GM18873 (cell line): ENCODE measurements around the gene ACADS.

Experiments
- ATAC-seq: cut with Tn5 transposase; IDR thresholded peaks from one replicate; pipeline ENCODE4 v1.9.1; 2021; ENCODE audit warnings: mild to moderate bottlenecking, moderate library complexity, moderate number of reproducible peaks; ENCODE audit not compliant: unreplicated experiment, low FRiP score

Gene ACADS

GRCh38 chr12:120725659-120726509 lies at the start of gene ACADS:
Gene ACADS, plus strand, starts transcription at chr12:120725826. Its CDS starts 60 bp downstream, at chr12:120725886.
- peak; percentile 74 for ATAC-seq

GRCh38 chr12:120677765-120678473 lies 47.7 kb upstream of the ACADS start:
- no peak for ATAC-seq

GRCh38 chr12:120678572-120678971 lies 47.1 kb upstream of the ACADS start:
- no peak for ATAC-seq

- ATAC-seq: no peak
These were observed 45.4 kb upstream of the ACADS start for GRCh38 chr12:120680165-120680738.

GRCh38 chr12:120684523-120684932 lies 41.1 kb upstream of the ACADS start:
- ATAC-seq: no peak

GRCh38 chr12:120685522-120685921 lies 40.1 kb upstream of the ACADS start:
- ATAC-seq: no peak

GRCh38 chr12:120686151-120686689 lies 39.4 kb upstream of the ACADS start:
- peak; percentile 65 for ATAC-seq

- ATAC-seq: peak; percentile 56
These were observed 38.7 kb upstream of the ACADS start, which contains the start of gene MLEC for GRCh38 chr12:120686690-120687577. Gene MLEC, plus strand, starts transcription at chr12:120687149. Its CDS starts 148 bp downstream, at chr12:120687297.

GRCh38 chr12:120687578-120688289 lies 37.9 kb upstream of the ACADS start:
- no peak for ATAC-seq

- no peak for ATAC-seq
These were observed 37.0 kb upstream of the ACADS start for GRCh38 chr12:120688527-120689071.

GRCh38 chr12:120689397-120690082 lies 36.1 kb upstream of the ACADS start:
- ATAC-seq: no peak

GRCh38 chr12:120690083-120690450 lies 35.6 kb upstream of the ACADS start:
- ATAC-seq: no peak

- ATAC-seq: no peak
These were observed 34.6 kb upstream of the ACADS start for GRCh38 chr12:120690978-120691377.

- ATAC-seq: no peak
These were observed 33.0 kb upstream of the ACADS start for GRCh38 chr12:120692524-120693033.

GRCh38 chr12:120693848-120694247 lies 31.8 kb upstream of the ACADS start:
- no peak for ATAC-seq

- ATAC-seq: no peak
These were observed 29.0 kb upstream of the ACADS start for GRCh38 chr12:120696626-120697025.

GRCh38 chr12:120697344-120697743 lies 28.3 kb upstream of the ACADS start:
- no peak for ATAC-seq

- ATAC-seq: no peak
These were observed 27.0 kb upstream of the ACADS start for GRCh38 chr12:120698665-120699064.
